GM12874 (cell line): ENCODE results near the gene HYAL3.

Experiments used
- CTCF ChIP-seq: IDR thresholded peaks from 2 replicates; pipeline ENCODE4 v1.5.1; 2011; ENCODE audit warnings: low read depth, mild to moderate bottlenecking, control low read depth, low read length, moderate library complexity; ENCODE audit not compliant: insufficient read depth

The HYAL3 gene

DNA sequence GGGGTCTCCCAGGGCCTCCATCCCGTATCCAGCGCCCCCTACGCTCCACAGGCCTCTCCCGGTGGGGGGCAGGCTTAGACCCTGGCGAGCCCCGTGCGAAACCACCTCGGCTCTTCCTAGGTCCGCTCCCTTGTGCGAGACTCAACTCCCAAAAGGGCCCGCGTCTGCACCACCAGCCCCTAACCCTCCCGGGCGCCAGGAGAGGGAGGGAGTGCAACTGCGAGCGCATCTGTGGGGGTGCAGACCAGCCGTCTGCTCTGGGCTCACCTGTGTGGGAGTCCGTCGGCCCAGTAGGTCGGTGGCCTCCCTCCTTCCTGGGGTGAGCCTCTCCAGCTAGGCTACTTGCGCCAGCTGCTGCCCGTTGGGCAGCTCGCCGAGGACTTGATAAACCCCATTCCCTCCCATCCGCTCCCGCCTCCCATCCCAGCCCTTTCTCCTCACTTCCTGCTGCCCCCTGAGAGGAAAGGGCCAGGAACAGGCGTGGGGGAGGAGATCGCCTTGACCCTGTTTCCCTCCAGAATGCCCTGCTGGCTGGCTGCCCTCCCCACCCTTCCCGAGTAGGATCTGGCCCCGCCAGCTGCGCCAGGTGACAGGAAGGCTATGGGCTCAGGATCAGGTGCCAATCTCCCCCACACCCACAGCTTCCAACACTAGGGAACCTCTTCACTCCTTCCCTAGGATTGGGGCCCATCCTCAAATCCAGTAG is 23.3 kb upstream of the HYAL3 start, which contains the start of gene HYAL2:
TSS of gene HYAL2 (minus strand) at position 360 of the 706 bp plus-strand sequence. CDS start 2,256 bp downstream, outside the sequence.
- no peak for TF ChIP-seq CTCF

- no peak for TF ChIP-seq CTCF
Observed at GRCh38 chr3:50322115-50322385, 22.8 kb upstream of the HYAL3 start.

- TF ChIP-seq CTCF: peak; percentile 75
Observed at GRCh38 chr3:50321336-50322114, 22.3 kb upstream of the HYAL3 start.

DNA sequence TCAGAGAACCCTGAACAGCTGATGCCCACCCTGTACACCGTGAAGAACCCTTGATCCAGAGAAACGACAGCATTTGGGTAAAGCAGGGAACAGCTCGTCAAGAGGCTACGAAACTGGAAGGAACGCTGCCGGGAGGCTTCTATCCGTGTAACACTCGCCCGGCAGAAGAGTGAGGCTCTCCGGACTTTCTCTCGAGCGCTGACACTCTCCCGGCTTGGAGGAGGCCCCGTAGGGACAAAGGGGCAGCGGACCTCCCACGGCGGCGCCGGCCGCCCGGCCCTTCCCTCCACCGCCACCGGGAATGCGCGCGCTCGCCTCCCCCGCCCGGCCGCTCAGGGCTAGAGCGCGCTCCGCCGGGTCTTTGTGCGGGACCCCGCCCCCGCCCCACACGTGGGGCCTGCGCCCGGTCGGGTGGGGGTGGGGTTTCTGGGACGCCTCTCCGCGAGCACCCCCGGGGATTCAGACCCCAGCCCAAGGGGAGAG is 21.7 kb upstream of the HYAL3 start:
- no peak for TF ChIP-seq CTCF

DNA sequence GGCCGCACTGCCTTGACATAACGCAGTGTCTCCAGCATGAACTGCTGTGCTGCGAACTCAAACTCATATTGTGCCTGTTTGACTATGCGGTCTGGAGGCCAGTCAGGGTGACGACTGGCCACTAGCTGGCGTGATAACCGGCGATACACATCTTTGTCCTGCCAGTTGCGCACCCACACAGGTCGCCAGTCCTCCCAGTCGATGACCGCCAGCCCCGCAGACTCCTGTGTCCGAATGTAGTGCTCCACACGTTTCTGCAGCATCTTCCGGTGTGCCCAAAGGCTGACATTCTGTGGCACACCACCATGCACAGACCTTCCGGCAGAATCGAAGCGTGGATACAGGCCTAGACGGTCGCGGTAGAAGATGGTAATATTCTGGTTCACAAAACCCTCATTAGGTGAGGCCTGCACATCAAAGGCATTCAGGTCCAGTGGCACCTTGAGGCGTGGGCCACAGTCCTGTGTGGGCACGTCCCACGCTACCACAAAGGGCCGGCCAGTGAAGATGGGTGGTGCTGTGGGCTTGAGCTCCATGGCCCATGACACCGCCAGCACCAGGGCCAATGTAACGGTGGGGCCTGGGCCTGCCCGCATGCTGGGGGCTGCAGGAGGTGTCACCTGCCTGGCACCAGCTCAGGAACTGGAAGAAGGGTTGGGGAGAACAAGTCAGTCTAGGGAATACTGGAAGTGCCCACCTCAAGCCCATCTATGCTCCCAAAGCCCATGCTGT is 20.9 kb upstream of the HYAL3 start:
- TF ChIP-seq CTCF: no peak

DNA sequence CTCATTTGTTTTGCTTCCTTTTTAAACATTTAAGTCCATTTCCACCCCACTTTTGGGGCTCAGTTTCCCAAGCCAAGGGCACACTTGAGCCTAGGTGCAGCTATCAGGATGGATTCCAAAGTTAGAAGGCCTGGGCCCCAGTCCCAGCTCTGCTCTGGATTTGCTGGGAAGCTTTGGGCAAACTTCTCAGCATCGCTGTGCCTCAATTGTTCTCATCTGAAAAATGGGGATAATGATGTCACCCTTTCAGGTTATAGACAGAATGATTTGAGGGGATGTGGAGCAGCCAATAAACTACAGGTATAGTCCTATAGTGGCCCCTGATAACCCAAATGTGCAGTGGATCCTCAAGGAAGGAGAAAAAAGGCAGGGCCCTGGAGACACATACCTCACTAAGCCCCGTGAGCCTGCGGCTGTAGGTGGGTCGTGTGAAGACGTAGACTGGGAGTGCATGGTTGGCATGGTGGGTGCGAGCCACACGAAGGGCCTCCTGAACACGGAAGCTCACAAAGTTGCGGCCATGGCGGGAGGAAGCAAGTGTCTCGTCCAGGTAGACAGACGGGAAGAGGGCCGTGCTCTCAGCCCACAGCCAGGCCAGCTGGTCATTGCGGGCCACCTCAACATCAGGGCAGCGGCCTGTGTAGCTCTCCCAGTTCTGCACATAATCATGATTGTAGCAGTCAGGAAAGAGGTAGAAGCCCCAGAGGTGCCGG is 20.1 kb upstream of the HYAL3 start:
- no peak for TF ChIP-seq CTCF
